NCI-H1436 (cell line): ENCODE measurements around the gene AMOTL1.
"Not testable (repeated sequence)": the region's sequence is repeated elsewhere in the genome, so short reads cannot be mapped to it uniquely, and the experiment has no call there.

Source experiments
- DNase-seq: peaks from one replicate; lab custom pipeline; 2025; lab: John Stamatoyannopoulos, UW

The AMOTL1 gene

DNA sequence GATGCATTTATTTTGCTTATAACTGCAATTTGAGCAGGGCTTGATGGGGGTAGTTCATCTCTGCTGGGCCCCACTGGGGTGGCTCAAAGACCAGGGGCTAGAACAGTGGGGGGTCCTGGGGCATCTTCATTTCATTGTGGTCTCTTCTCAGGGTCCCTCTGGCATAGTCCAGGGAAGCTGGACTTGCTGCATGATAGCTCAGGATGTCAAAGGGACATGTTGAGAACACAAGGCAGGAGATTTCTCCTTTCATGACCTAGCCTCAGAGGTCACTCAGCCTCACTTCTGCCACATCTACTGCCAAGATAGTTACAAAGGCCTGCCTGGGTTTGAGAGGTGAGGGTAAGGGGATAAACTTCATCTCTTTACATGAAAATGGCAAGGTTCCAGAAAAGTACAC lies 115.7 kb downstream of the AMOTL1 start:
- no peak for DNase-seq

DNA sequence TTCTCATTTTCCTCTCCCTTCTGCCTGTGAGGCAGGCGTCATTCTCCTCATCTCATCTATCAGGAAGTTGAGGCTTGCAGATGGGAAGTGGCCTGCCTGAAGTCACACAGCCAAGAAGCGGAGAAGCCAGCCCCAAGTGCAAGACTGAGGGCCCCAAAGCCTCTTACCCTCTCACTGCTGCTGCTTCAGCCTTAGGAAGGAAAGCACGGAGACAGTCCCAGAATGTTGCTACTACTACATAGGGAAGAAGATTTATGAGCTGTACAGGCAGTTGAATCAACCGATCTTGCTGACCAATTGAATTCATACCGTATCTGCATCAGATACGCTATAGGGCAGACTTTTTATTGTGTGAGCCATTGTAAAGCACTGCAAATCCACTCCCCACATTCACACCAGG lies 116.2 kb downstream of the AMOTL1 start:
- DNase-seq = no peak

DNA sequence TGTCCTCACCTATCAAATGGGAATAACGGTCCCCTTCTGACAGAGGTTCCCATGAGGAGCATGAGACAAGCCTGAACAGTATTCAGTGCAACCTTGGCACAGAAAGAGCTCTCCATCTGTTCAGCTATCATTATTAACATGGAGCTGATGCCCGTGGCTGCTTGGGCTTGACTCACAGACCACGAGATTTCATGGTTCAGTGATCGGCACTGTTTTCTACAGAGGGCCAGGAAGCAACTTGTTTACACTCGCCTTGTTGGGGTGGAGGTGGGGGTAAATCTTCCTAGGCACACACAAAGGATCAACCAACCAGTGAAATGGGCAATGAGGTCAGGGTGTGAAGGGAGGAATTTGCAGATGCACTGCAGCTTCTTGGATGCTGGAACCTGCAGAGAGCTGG lies 117.0 kb downstream of the AMOTL1 start:
- no peak for DNase-seq

DNA sequence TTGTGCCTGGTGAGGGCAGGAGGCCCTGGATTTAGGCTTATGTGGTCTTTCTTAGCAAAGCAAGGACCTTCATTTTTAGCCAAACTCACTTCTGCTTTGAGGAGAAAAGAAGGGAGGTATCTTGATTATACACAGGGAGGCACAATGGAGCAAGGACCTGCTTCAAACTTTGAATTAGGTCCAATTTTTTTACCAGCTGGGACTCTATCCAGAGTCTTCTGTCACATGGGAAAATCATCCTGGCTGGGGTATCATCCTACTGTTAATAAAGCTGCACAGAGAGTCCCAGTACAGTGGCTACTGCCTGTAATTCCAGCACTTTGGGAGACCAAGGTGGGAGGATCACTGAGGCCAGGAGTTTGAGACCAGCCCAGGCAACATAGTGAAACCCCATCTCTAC lies 117.4 kb downstream of the AMOTL1 start:
- DNase-seq = no peak

DNA sequence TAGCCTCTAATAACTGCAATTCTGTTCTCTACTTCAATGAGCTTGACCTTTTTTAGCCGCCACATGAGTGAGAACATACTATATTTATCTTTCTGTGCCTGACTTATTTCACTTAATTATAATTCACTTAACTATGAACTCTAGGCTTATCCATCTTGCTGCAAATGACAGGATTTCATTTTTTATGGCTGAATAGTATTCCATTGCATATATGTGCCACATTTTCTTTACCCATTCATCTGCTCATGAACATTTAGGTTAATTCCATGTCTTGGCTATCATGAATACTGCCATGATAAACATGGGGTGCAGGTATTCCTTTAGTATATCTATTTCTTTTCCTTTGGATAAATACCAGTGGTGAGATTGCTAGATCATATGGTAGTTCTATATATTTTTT lies 120.0 kb downstream of the AMOTL1 start:
- DNase-seq = no peak

DNA sequence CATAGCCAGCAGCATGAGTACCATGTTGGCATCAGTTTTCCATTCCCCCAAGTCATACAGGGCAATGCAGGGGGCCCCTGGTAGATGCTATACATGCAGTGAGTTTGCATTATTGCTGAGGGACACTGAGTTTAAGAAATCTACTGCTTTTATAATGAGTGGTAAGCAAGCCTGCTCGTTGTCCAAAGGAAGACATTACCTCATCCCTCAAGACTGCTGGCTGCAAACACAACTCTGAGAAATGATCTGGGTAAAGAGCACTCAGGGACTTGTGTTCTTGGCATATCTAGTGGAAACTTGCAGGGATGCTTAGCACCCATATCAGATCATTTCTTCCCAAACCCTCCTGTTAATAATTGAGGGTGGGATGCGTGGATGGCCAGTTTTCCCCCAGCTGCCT lies 127.3 kb downstream of the AMOTL1 start:
- DNase-seq = no peak

DNA sequence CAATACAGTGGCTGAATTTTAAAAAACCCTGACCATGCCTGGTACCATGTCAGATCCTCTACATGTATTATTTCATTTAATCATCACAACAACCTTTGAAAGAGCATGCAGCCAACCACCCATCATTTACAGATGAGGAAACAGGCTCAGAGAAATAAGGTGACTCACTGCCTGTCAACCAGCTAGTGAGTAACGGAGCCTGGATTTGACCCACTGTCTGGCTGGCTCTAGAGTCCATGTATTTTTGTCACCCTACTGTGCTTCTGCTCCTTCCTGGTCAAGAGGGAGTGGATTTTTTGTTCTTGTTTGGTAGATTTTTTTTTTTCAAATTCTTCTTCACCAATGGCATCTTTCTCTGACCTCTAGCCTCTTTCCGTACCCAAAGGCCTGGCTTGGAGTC lies 127.8 kb downstream of the AMOTL1 start:
- no peak for DNase-seq

DNA sequence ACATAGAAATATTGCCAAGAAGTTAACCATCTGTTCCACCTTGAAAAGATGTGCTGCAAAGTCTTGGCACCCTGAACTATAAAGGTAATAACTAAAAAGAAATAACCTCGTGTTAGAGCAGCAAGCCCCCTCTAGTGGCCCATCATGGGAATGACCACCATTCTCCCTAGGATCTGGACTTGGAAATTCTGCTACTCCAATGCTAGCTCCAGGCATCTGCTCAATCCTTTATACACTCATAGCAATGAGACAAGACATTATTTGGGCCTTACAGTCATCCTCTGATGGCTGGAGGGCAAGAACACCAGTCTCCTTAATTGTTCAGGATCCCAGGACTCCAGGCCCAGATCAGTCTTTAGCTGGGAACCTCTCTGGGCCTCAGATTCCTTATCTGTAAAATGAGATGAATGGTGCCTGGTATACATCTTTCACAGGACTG lies 129.2 kb downstream of the AMOTL1 start:
- DNase-seq = peak; percentile 27

DNA sequence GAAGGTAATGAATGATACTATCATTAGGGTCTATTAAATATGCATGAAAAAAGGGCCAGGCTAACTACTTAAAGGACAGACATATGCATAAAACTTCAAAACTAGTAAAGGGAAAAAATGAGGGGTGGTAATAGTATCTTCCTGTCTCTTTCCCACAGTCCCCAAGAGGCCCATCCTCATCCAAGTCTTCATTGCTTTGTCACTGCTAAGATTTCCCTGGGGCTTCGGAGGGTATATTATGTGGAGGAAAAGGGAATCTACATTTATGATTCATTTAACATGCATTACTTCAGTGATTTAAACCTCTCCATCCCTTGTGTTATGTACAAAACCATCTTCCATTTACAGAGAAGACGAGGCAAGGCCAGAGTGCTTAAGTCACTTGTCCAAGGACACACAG lies 139.1 kb downstream of the AMOTL1 start:
- no peak for DNase-seq

DNA sequence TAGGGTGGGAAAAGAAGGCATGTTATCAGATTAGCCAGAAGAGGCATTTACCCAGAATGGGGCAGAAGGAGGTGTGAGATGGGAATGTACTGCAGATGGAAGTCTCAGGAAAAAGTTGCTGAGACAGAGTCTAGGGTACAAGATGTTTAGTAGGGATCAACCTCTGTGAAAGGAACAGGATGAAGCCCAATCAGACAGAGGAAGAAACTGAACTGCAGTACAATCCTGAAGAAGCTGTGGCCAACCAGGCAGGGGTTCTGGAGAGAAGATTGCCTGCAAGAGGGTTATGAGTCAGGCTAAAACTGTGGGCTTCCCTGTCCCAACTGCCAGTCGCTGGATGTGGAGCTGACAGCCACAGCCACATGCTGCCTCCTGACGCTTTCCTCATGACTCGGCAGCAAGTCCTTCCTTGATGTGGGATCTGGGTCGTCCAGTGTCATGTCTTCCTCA lies 141.2 kb downstream of the AMOTL1 start:
- no peak for DNase-seq

DNA sequence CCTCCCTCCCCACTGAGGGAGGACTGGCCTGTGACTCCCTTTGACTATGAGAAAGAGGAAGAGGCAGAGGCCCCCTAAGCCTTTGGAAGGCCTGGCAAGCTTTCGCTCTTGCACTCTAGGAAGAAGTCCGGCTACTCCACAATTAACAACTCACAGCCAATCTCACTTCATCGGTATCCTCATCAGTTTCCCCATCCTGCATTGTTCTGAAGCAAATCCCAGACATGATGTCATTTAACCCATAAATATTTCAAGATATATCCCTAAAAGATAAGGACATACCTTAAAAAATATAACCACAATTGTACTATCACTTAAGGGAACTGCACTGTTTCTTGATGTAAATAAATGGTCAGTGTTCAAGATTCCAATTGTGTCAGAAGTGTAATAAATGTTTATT lies 142.1 kb downstream of the AMOTL1 start:
- no peak for DNase-seq

DNA sequence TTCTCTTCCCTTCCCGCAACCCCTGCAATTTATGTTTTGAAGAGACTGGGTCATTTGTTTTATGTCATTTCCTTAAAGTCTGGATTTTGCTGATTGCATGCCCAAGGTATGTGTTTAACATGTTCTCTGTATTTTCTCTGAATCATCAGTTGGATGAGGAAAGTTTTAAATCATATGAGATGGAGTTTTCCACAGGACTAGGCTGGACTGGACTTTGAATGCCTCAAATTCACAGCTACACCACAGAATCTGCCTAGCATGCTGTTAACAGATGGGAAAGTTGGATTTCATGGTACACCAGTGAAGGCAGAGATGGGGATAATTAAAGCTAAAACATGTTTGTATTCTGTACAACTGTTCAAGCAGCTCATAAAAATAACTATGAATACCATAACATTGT lies 142.6 kb downstream of the AMOTL1 start:
- no peak for DNase-seq

DNA sequence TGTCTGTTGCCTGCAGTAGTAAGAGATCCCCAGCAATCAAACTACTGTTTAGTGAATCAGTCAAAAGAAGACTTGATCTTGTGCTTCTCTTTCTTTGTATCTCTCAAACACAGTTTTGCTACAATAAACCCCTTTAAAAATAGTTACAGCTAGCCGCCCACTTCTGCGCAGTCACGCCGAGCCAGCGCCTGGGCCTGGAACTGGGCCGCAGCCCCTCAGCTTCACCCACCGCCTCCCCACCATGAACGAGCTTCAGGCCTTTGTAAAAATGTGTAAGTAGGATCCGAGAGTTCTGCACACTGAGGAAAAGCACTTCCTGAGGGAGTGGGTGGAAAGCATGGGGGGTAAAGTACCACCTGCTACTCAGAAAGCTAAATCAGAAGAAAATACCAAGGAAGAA lies 144.7 kb downstream of the AMOTL1 start:
- DNase-seq = no peak

DNA sequence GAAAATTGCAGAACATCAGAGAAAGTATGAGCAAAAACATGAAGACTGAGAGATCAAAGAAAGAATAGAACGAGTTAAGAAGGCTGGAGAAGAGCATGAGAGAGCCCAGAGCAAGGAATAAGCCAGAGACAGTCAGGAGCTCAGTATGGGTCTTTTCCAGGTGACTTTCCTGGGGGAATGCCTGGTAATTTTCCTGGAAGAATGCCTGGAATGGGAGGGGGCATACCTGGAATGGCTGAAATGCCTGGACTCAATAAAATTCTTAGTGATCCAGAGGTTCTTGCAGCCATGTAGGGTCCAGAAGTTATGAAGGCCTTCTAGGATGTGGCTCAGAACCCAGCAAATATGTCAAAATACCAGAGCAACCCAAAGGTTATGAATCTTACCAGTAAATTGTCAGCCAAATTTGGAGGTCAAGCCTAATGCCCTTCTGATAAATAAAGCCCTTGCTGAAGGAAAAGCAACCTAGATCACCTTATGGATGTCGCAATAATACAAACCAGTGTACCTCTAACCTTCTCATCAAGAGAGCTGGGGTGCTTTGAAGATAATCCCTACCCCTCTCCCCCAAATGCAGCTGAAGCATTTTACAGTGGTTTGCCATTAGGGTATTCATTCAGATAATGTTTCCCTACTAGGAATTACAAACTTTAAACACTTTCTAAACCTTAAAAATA lies 145.7 kb downstream of the AMOTL1 start:
- not testable (repeated sequence) for DNase-seq

DNA sequence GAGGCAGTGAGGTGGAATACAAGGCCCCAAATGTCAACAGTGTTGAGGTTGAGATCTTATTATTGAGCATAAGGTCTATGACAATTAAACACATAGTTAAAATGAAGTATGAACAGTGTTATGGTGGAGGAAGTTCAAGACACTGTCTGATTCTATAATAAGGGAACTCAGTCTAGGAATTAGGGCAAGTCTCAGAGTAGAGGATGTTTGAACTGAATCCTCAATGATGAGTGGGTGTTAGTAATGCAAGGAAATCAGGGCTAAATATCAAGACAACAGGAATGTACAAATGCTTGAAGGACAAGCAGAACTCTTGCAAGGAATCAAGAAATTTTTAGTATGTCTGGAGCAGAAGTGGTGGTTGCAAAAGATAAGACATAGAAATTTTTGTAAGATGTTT lies 152.2 kb downstream of the AMOTL1 start:
- DNase-seq = no peak

DNA sequence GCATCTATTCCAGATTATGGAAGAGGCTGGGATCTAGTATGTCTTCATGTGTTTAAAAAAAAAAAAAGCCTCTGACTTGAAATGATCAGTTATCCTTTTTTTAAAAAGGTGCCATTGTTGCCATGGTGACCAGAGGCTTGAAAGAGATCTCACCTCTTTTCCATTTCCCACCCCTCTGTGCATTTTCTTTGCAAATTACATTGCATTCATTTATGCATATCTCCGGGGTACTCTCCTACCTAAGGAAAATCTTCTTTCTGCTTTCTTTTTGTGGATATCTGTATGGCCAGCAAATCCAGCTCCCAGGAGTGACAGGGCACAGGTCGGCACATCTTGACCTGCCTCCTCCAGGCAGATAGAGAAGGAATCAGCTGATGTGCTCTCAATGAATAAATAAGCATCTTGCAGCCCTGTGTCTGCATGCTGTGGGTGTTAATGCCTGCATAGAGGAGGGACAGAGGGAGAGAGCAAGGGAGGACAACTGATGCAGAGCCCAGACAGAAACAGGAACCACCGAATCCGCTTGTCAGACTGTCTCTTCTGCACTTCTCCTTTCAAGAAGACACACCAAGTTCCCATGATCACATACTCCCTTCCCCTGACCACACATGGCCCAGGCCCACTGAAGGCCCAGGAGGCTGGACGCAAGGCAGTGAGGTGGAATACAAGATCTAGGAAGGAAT lies 154.3 kb downstream of the AMOTL1 start:
- no peak for DNase-seq

DNA sequence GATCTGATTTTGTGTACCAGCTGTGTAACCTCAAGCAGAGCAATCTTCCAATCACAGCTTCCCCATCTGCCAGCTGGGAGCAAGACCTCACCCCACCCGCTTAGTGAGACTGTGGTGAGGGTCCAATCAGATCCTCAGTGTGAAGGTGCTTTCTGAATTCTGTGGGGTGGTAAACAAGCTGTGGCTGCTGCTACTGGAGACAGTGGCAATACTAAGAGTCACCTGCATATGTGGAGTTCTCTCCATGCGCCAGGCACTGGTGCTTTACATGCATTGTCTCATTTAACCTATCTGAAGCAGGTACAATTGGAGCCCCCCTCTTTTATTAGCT lies 154.8 kb downstream of the AMOTL1 start:
- DNase-seq = no peak

DNA sequence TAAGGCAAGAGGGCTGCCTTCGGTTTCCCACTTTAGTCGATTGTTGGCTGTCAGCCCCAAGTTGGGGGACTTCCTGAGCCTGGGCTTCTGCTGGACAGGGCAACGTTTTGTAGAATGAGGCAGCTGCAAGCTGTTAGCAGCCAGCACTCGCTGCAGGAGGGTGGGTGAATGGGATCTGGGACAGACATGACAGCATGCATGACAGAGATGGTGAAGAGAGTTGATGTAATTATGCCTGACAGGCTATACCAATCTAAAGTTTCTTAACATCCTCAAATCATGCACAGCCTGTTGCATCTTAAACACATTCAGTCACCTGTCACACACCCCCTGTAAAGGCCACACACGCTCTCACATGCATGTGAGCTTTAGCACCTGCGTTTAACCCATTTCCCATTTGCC lies 156.0 kb downstream of the AMOTL1 start:
- no peak for DNase-seq

DNA sequence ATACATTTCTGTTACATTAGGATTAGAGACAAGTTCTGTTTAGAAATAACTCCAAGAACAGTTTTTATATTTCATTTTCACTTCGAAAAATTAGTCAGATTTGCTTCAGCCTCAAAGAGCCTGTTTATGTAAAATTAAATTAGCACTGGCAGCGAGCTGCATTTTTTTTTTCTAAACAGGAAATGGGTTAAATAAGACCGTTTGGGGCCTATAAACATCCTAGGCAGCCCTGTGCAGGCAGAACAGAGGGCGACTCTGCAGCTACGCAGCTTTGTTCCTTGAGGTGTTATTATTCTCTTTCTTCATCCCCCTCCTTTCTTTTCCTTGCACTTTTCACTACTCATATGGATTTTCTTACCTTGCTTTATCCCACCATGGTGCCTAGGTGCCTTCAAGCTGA lies 156.5 kb downstream of the AMOTL1 start:
- DNase-seq = no peak

DNA sequence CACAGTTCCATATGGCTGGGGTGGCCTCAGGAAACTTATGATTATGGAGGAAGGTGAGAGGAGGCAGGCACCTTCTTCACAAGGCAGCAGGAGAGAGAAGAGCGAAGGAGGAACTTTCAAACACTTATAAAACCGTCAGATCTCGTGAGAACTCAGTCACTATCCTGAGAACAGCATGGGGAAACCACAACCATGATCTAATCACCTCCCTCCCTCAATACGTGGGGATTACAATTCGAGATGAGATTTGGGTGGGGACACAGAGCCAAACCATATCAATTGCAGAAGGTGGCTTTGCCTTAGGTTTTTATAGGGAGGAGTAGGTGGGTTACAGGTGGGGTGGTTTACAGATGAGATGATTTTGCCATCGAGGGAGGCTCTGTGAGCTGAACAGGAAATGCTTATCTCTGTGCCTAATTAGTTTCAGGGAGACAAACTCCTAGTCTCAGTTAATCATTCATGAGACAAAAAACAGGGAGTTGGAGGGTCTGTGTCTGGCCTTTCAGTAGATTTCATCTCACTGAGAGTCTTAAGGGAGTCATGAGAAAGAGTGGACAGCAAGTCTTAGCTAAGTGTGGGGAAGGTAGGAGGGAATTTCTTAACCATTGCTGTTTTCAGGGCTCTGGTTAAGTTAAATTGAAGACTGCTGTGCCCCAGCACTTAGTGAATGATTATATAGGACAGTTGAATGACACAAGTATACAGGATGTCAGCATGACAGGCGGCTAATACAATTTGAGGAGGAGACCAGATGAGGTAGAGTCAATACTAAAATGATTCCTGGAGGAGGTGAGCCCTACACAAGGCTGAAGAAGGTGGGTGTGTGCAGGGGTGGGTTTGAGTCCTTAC lies 157.5 kb downstream of the AMOTL1 start:
- no peak for DNase-seq

DNA sequence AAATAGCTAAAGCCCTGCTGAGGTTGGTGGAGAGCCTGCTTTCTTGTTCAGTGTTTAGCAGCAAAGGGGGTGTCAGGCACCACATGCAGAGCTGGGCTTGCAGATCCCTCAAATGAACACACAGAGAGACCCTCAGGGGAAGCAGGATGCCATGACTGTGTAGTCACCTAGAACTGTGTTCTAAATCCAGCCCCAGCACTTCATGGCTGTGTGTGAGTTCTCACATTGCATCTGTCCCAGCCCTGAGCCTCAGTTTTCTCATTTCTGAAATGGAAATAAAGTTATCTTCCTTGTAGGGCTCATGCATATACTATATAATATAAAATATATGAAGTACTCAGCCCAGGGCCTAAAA lies 158.1 kb downstream of the AMOTL1 start:
- DNase-seq = no peak
